Ishikawa (cell line): Measurements from ENCODE around the gene COPE.

ENCODE experiments used
- CEBPB ChIP-seq: IDR thresholded peaks from 2 replicates; pipeline ENCODE4 v1.6.1; 2012
- EGR1 ChIP-seq: IDR thresholded peaks from 2 replicates; pipeline ENCODE4 v1.6.1; 2012
- EP300 ChIP-seq: IDR thresholded peaks from 2 replicates; pipeline ENCODE4 v1.6.1; 2012; ENCODE audit warnings: borderline replicate concordance
- RAD21 ChIP-seq: IDR thresholded peaks from 2 replicates; pipeline ENCODE4 v1.6.1; 2012; ENCODE audit warnings: low read depth
- TAF1 ChIP-seq: IDR thresholded peaks from 2 replicates; pipeline ENCODE4 v1.6.1; 2012; ENCODE audit warnings: low read depth, mild to moderate bottlenecking
- TCF12 ChIP-seq: IDR thresholded peaks from 2 replicates; pipeline ENCODE4 v1.6.1; 2012; ENCODE audit warnings: low read depth
- TEAD4 ChIP-seq: IDR thresholded peaks from 2 replicates; pipeline ENCODE4 v1.6.1; 2012
- YY1 ChIP-seq: IDR thresholded peaks from 2 replicates; pipeline ENCODE4 v1.6.1; 2012; ENCODE audit warnings: low read depth
- TF ChIP-seq, protein P1 (sequence below): IDR thresholded peaks from 2 replicates; pipeline ENCODE4 v1.6.1; 2012
- TF ChIP-seq, protein P2 (sequence below): IDR thresholded peaks from 2 replicates; pipeline ENCODE4 v1.6.1; 2012; ENCODE audit warnings: low read depth, mild to moderate bottlenecking

DNA sequence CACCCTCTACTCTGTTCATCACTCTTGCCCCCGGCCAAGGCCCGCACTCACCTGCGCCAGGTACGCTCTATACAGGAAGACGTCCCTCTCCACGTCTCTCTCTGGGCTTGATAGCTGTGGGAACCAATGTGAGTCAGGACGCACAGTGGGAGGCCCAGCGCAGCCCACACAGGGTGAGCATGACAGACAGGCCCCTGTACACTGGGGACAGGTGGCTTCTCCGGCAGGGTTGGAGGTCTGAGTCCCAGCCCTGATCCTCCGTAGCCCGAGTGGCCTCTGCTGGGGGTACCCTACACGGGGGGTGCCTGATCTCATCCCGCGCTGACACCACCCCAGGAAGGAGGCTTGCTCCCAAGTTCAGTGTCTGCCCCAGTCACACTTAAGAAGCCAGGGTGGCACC, 6.3 kb downstream of the COPE start:
- TF ChIP-seq EGR1 (no peak), TEAD4 (no peak), RAD21 (no peak), YY1 (no peak), CEBPB (no peak), EP300 (no peak), TAF1 (no peak), TCF12 (no peak)
- TF ChIP-seq, protein P1, sequence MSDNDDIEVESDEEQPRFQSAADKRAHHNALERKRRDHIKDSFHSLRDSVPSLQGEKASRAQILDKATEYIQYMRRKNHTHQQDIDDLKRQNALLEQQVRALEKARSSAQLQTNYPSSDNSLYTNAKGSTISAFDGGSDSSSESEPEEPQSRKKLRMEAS: no peak
- TF ChIP-seq, protein P2, sequence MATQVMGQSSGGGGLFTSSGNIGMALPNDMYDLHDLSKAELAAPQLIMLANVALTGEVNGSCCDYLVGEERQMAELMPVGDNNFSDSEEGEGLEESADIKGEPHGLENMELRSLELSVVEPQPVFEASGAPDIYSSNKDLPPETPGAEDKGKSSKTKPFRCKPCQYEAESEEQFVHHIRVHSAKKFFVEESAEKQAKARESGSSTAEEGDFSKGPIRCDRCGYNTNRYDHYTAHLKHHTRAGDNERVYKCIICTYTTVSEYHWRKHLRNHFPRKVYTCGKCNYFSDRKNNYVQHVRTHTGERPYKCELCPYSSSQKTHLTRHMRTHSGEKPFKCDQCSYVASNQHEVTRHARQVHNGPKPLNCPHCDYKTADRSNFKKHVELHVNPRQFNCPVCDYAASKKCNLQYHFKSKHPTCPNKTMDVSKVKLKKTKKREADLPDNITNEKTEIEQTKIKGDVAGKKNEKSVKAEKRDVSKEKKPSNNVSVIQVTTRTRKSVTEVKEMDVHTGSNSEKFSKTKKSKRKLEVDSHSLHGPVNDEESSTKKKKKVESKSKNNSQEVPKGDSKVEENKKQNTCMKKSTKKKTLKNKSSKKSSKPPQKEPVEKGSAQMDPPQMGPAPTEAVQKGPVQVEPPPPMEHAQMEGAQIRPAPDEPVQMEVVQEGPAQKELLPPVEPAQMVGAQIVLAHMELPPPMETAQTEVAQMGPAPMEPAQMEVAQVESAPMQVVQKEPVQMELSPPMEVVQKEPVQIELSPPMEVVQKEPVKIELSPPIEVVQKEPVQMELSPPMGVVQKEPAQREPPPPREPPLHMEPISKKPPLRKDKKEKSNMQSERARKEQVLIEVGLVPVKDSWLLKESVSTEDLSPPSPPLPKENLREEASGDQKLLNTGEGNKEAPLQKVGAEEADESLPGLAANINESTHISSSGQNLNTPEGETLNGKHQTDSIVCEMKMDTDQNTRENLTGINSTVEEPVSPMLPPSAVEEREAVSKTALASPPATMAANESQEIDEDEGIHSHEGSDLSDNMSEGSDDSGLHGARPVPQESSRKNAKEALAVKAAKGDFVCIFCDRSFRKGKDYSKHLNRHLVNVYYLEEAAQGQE: no peak
